ENCODE results near the gene ZNF569.
"Not testable (repeated sequence)": the region's sequence is repeated elsewhere in the genome, so short reads cannot be mapped to it uniquely, and the experiment has no call there.

The ZNF569 gene

DNA sequence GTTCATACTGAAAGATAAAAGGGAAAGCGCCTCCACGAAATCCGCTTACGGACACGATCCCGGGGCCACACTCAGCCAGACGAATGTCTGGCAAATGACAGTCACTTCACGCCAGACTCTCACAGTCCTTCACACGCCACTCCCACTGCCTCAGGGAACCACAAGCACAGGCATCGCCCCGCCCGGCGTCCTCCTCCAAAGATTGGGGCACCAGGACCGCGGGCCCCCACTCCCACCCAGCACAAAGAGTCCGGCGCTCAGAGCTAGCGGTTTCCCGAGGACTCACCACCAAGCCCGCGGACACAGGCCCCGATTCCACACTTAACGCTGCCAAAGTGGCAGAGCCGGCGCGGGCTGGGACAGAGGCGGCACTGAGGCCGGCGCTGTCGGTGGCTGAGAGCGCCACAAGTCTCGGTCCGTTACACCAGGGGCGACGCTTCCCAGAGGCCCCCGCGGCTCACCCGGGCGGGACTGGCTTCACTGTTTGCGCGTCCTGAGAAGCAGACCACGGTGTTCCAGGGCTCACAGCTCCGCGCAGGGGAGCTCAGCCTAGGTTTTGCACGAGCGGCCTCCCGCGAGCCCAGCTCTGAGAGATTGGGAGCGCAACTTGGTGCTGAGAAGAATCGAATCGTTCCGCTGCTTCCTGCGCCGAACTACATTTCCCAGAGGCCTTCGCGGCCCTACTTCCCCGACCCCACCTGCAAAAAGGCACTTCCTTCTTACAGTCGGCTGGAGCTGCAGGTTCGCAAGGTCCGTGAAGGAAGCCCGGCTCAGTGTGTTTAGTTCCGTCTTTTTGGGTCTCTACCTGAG lies at the start of gene ZNF569:
TSS of gene ZNF569 (minus strand) at position 647 of the 810 bp plus-strand sequence. CDS start 22,523 bp downstream, outside the sequence.
- DNase-seq (ENCODE audit: low read depth, low spot score), result peak; percentile 97

GRCh38 chr19:37513397-37513796 lies 46.2 kb upstream of the ZNF569 start:
- DNase-seq (ENCODE audit: low read depth, low spot score), result no peak

GRCh38 chr19:37511821-37512220 lies 44.6 kb upstream of the ZNF569 start:
- DNase-seq (ENCODE audit: low read depth, low spot score), result no peak

DNA sequence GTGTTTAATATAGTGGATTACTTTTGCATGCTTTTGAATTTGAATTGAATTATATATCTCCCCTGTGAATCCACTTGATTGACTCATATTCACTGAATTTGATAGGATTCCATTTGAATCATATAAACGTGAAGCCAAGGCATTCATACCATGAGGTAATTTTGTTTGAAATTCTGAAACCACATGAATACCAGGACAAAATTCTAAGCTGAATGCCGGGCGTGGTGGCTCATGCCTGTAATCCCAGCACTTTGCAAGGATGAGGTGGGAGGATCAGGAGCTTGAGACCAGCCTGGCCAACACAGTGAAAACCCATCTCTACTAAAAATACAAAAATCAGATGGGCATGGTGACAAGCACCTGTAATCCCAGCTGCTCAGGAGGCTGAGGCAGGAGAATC lies 43.9 kb upstream of the ZNF569 start:
- DNase-seq (ENCODE audit: low read depth, low spot score), result no peak

- no peak for DNase-seq (ENCODE audit: low read depth, low spot score)
Observed at GRCh38 chr19:37507167-37507464, 39.9 kb upstream of the ZNF569 start.

DNA sequence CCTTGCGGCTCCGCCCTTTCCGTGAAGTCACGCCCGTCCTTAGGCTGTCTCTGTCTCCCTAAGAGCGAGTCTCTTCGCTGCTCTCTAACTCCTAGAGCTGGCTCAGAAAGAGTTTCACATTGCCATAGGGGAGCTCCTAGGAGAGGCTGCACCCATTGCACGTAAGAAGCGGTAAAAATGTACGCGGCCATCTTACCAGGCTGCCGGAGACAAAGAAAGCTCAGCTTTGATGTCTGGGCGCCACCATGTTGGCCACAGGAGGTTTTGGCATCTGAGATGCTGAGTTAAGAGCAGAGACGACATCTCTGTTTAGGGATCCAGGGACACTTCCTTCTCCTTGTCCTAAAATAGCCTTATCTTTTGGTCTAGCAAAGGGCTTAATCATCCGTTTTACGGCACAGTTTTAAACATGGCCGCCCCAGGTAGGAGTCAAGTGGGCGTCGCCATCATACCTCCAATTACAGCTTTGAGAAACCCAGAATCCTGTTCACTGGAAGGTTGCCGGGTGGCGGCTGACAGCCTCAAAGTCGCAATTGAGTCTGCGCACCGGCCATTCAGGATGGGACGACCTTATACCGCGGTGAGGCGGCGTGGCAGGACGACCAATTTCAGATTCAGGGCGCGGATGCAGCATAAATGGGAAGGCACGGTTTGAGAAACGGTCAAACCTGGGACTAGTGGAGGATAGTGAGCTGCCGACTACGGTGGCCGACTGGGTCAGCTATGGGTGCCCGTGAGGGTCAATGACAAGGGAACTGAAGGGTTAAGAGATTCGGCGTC lies 39.3 kb upstream of the ZNF569 start, which contains the start of gene ZNF793:
TSS of gene ZNF793 (plus strand) at position 553 of the 780 bp plus-strand sequence. CDS start 16,501 bp downstream, outside the sequence.
- DNase-seq (ENCODE audit: low read depth, low spot score), result peak; percentile 95

GRCh38 chr19:37505958-37506386 lies 38.7 kb upstream of the ZNF569 start:
- DNase-seq (ENCODE audit: low read depth, low spot score), result no peak

GRCh38 chr19:37492213-37492612 lies 25.0 kb upstream of the ZNF569 start:
- DNase-seq (ENCODE audit: low read depth, low spot score), result no peak

DNA sequence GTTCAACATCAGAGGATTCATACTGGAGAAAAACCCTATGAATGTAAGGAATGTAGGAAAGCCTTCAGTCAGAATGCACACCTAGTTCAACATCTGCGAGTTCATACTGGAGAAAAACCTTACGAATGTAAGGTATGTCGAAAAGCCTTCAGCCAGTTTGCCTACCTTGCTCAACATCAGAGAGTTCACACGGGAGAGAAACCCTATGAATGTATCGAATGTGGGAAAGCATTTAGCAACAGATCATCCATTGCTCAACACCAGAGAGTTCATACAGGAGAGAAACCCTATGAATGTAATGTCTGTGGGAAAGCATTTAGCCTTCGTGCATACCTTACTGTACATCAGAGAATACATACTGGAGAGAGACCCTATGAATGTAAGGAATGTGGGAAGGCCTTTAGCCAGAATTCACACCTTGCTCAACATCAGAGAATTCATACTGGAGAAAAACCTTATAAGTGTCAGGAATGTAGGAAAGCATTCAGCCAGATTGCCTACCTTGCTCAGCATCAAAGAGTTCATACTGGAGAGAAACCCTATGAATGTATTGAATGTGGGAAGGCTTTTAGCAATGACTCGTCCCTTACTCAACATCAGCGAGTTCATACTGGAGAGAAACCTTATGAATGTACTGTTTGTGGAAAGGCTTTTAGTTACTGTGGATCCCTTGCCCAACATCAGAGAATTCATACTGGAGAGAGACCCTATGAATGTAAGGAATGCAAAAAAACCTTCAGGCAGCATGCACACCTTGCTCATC lies 17.3 kb upstream of the ZNF569 start:
- peak; percentile 1 for DNase-seq (ENCODE audit: low read depth, low spot score)

- DNase-seq (ENCODE audit: low read depth, low spot score), result no peak
Observed at GRCh38 chr19:37472165-37472564, 4.9 kb upstream of the ZNF569 start.

- DNase-seq (ENCODE audit: low read depth, low spot score), result no peak
Observed at GRCh38 chr19:37470216-37470615, 3.0 kb upstream of the ZNF569 start.

DNA sequence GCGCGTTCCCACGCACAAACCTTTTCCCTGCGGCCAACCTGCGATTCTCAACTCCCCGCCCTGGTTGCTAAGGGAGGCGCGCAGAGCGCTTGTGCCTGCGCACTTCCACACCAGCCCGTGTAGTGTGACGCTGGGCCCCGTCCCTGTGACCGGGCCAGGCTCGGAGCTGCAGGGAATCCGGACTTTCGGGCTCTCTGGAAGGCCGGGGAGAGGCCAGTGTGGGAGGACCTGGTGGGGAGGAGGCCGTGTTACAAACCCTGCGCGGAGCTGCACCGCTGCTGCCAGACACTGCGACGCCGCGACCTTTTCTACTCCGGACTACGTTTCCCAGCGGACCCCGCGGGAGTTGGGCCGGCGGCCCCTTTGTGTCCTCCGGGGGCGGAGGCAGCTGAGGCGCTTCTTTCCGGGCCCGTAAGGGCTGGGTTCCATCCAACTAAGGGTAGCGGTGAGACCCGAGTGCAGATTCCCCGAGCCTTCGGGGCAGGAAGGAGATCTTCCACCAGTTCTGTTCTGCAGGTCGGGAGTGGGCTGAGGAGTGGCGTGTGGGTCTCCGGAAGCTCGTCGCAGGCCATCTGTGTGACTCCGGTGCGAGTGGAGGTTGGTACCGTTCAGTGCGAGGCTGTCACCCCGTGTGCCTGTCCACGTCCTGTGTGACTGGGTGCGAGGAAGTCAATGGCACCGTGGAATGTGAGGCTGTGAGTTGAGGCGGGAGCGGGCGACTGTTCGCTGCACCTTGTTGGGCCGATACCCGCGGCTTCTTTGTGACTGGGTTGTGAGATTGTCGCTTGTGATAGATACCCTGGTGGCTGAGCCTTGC lies 1.9 kb upstream of the ZNF569 start, which contains the start of gene ZNF570:
TSS of gene ZNF570 (plus strand) at position 396 of the 817 bp plus-strand sequence. CDS start 999 bp downstream, outside the sequence.
- DNase-seq (ENCODE audit: low read depth, low spot score), result peak; percentile 96

- DNase-seq (ENCODE audit: low read depth, low spot score), result no peak
Observed at GRCh38 chr19:37467608-37468090, 405 bp upstream of the ZNF569 start.

- DNase-seq (ENCODE audit: low read depth, low spot score), result no peak
Observed at GRCh38 chr19:37466277-37466797, 907 bp downstream of the ZNF569 start.

DNA sequence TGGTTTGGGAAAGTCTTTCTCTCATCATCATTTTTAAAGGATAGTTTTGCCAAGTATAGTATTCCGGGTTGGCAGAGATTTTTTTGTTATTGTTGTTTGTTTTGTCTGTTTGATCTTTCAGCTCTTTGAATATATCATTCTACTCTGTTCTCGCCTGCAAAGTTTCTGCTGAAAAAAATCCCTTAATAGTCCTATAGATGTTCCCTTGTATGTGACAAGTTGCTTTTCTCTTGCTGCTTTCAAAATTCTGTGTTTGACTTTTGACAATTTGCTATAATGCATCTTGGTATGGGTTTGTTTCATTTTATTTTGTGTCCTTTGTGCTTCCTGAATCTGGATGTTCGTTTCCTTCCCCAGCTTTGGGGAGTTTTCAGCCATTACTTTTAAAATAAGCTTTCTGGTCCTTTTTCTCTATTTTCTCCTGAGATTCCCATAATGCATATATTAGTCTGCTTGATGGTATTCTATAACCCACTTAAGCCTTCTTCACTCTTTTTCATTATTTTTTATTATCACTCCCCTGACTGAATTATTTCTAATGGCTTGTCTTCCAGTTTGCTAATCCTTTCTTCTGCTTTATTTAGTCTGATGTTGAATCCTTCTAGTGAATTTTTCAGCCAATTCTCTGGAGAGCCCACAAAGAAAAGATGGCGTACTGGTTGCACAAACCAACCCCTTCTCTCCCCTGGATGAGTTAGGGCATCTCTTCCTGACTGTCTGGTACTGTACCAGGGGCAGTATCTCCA lies 14.6 kb downstream of the ZNF569 start:
- DNase-seq (ENCODE audit: low read depth, low spot score), result no peak

DNA sequence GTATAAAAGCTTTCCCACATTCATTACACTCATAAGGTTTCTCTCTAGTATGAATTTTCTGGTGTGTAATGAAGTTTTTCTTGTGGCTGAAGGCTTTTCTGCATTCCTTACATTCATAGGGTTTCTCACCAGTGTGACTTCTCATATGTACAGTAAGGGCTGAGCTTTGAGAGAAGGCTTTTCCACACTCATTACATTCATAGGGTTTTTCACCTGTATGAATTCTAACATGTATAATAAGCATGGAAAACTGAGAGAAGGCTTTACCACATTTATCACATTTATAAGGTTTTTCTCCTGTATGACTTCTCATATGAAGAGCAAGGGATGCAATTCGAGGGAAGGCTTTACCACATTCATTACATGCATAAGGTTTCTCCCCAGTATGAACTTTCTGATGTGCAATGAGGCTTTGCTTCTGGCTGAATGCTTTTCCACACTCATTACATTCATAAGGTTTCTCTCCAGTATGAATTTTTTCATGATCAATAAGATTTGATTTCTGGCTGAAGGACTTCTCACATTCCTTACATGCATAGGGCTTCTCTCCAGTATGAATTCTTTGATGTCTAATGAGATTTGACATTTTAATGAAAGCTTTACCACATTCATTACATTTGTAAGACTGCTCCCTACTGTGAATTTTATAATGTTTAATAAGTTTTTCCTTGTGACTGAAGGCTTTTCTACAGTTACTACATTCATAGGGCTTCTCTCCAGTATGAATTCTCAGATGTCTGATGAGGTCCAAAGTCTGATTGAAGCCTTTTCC lies 53.7 kb downstream of the ZNF569 start:
- peak; percentile 5 for DNase-seq (ENCODE audit: low read depth, low spot score)

- no peak for DNase-seq (ENCODE audit: low read depth, low spot score)
Observed at GRCh38 chr19:37412700-37413099, 54.5 kb downstream of the ZNF569 start.

- not testable (repeated sequence) for DNase-seq (ENCODE audit: low read depth, low spot score)
Observed at GRCh38 chr19:37406140-37406846, 61.0 kb downstream of the ZNF569 start.

All from astrocyte of the hippocampus (primary cell).